HepG2 (cell line): Measurements from ENCODE around the gene USP36. TPM values are rescaled to one million over a fixed set of nuclear protein-coding genes. Genes with fewer than 3 reads are reported as not detected.

Experiments
- AGO1 ChIP-seq: fragments of 200-400 bp; formaldehyde crosslinking; IDR thresholded peaks from 2 replicates; pipeline ENCODE4 v1.6.1; 2017; ENCODE audit warnings: mild to moderate bottlenecking, low read depth, low read length, moderate library complexity; ENCODE audit not compliant: poor library complexity, severe bottlenecking
- CHD4 ChIP-seq: fragments of 200-600 bp; sonication (generic); IDR thresholded peaks from 2 replicates; pipeline ENCODE4 v1.7.0; 2017; ENCODE audit warnings: mild to moderate bottlenecking, low read length, borderline replicate concordance
- KAT2B ChIP-seq: fragments of 150-350 bp; IDR thresholded peaks from 2 replicates; pipeline ENCODE4 v1.6.1; 2014; ENCODE audit warnings: low read depth, low read length, borderline replicate concordance
- MEIS1 ChIP-seq: sonication (generic); formaldehyde crosslinking; IDR thresholded peaks from 2 replicates; pipeline ENCODE4 v1.9.0; 2021; ENCODE audit warnings: mild to moderate bottlenecking, missing genetic modification reagents, moderate library complexity, borderline replicate concordance
- PAF1 ChIP-seq: IDR thresholded peaks from 2 replicates; pipeline ENCODE4 v1.6.1; 2016; ENCODE audit warnings: missing genetic modification reagents, missing compliant biosample characterization
- POGZ ChIP-seq: sonication (generic); formaldehyde crosslinking; IDR thresholded peaks from 2 replicates; pipeline ENCODE4 v1.4.0; 2020; ENCODE audit warnings: mild to moderate bottlenecking, missing genetic modification reagents
- POLR2AphosphoS5 ChIP-seq: IDR thresholded peaks from 2 replicates; pipeline ENCODE4 v1.6.1; 2012; ENCODE audit warnings: low read depth, low read length
- SAP130 ChIP-seq: IDR thresholded peaks from 2 replicates; pipeline ENCODE4 v1.6.1; 2016; ENCODE audit warnings: low read depth
- SIN3A ChIP-seq: IDR thresholded peaks from 2 replicates; pipeline ENCODE4 v1.6.1; 2011; ENCODE audit warnings: low read depth, mild to moderate bottlenecking, control low read depth, low read length, borderline replicate concordance
- TEF ChIP-seq: sonication (generic); formaldehyde crosslinking; IDR thresholded peaks from 2 replicates; pipeline ENCODE4 v1.5.0; 2020; ENCODE audit warnings: missing genetic modification reagents
- ZBTB7B ChIP-seq: sonication (generic); formaldehyde crosslinking; IDR thresholded peaks from 2 replicates; pipeline ENCODE4 v1.4.0; 2020; ENCODE audit warnings: missing genetic modification reagents
- ZNF10 ChIP-seq: sonication (generic); formaldehyde crosslinking; IDR thresholded peaks from 2 replicates; pipeline ENCODE4 v1.4.0; 2020; ENCODE audit warnings: mild to moderate bottlenecking, low read depth, missing genetic modification reagents, borderline replicate concordance
- ZNF34 ChIP-seq: sonication (generic); formaldehyde crosslinking; IDR thresholded peaks from 2 replicates; pipeline ENCODE4 v1.4.0; 2020; ENCODE audit warnings: mild to moderate bottlenecking, missing genetic modification reagents, borderline replicate concordance
- ZNF503 ChIP-seq: sonication (generic); formaldehyde crosslinking; IDR thresholded peaks from 2 replicates; pipeline ENCODE4 v1.4.0; 2020; ENCODE audit warnings: missing genetic modification reagents
- ZNF564 ChIP-seq: sonication (generic); formaldehyde crosslinking; IDR thresholded peaks from 2 replicates; pipeline ENCODE4 v1.8.1; 2023; ENCODE audit warnings: mild to moderate bottlenecking, missing genetic modification reagents
- ZNF570 ChIP-seq: sonication (generic); formaldehyde crosslinking; IDR thresholded peaks from 2 replicates; pipeline ENCODE4 v1.4.0; 2020; ENCODE audit warnings: mild to moderate bottlenecking, missing genetic modification reagents, borderline replicate concordance
- ZNF597 ChIP-seq: sonication (generic); formaldehyde crosslinking; IDR thresholded peaks from 2 replicates; pipeline ENCODE4 v1.5.0; 2020; ENCODE audit warnings: missing genetic modification reagents
- ZNF761 ChIP-seq: sonication (generic); formaldehyde crosslinking; conservative IDR thresholded peaks from 2 replicates; pipeline ENCODE4 v1.4.0; 2020; ENCODE audit warnings: mild to moderate bottlenecking, missing genetic modification reagents
- polyA plus RNA-seq, 8 experiments: library from polyadenylated mRNA; depleted of rRNA in 3 of 8; stranded (reverse) in 7 of 8; unstranded in 1 of 8; fragments of >200 nt; fragmentation: Illumina TruSeq in 4 of 8; extraction: Trizol in 4 of 8; gene quantifications; 2 replicates each; pipeline versions ENCODE4 v1.2.1 to v1.2.3, GENCODE V29; 2011 to 2016; ENCODE audit warnings: low read depth in 4 of 8, missing spikeins in 1 of 8, mixed read lengths in 1 of 8; ENCODE audit not compliant: insufficient read depth in 1 of 8
- total RNA-seq, 5 experiments: library from RNA; depleted of rRNA; stranded (reverse); fragments of >200 nt; fragmentation: Illumina TruSeq; extraction: Trizol; gene quantifications; 2 replicates each; pipeline ENCODE4 v1.2.3, GENCODE V29; 2016; ENCODE audit warnings: low read depth in 1 of 5
- TF ChIP-seq, protein P1 (sequence below): sonication (generic); formaldehyde crosslinking; IDR thresholded peaks from 2 replicates; pipeline ENCODE4 v1.4.0; 2020; ENCODE audit warnings: missing genetic modification reagents
- TF ChIP-seq, protein P2 (sequence below): sonication (generic); formaldehyde crosslinking; IDR thresholded peaks from 2 replicates; pipeline ENCODE4 v1.5.0; 2020; ENCODE audit warnings: missing genetic modification reagents, mild to moderate bottlenecking, borderline replicate concordance
- TF ChIP-seq, protein P3 (sequence below): sonication (generic); formaldehyde crosslinking; IDR thresholded peaks from 2 replicates; pipeline ENCODE4 v1.9.0; 2021; ENCODE audit warnings: missing genetic modification reagents, borderline replicate concordance

Gene USP36
- total and polyA plus RNA-seq, 2 of the 13 experiments (the other 11 are each of a cell fraction or from before 2014, with no cell fraction given), result 29.6 to 45.9 TPM

- no peak; the same call in 1 of the 2 replicates for TF ChIP-seq POLR2AphosphoS5
- TF ChIP-seq ZNF503 (CRISPR knock-in tag), result no peak
- peak; percentile 100 for TF ChIP-seq ZBTB7B
- TF ChIP-seq KAT2B, result no peak
- TF ChIP-seq, protein P1, sequence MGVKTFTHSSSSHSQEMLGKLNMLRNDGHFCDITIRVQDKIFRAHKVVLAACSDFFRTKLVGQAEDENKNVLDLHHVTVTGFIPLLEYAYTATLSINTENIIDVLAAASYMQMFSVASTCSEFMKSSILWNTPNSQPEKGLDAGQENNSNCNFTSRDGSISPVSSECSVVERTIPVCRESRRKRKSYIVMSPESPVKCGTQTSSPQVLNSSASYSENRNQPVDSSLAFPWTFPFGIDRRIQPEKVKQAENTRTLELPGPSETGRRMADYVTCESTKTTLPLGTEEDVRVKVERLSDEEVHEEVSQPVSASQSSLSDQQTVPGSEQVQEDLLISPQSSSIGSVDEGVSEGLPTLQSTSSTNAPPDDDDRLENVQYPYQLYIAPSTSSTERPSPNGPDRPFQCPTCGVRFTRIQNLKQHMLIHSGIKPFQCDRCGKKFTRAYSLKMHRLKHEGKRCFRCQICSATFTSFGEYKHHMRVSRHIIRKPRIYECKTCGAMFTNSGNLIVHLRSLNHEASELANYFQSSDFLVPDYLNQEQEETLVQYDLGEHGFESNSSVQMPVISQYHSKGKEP, result no peak
- no peak for TF ChIP-seq ZNF761 (CRISPR knock-in tag)
- no peak for TF ChIP-seq ZNF34 (CRISPR knock-in tag)
- TF ChIP-seq CHD4, result no peak
- no peak for TF ChIP-seq ZNF570 (CRISPR knock-in tag)
- TF ChIP-seq MEIS1 (CRISPR knock-in tag), result no peak; the same call in 1 of the 2 replicates
- peak; percentile 73 for TF ChIP-seq SAP130 (CRISPR knock-in tag)
- TF ChIP-seq, protein P2, sequence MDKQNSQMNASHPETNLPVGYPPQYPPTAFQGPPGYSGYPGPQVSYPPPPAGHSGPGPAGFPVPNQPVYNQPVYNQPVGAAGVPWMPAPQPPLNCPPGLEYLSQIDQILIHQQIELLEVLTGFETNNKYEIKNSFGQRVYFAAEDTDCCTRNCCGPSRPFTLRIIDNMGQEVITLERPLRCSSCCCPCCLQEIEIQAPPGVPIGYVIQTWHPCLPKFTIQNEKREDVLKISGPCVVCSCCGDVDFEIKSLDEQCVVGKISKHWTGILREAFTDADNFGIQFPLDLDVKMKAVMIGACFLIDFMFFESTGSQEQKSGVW, result no peak
- TF ChIP-seq AGO1, result no peak
- TF ChIP-seq, protein P3, sequence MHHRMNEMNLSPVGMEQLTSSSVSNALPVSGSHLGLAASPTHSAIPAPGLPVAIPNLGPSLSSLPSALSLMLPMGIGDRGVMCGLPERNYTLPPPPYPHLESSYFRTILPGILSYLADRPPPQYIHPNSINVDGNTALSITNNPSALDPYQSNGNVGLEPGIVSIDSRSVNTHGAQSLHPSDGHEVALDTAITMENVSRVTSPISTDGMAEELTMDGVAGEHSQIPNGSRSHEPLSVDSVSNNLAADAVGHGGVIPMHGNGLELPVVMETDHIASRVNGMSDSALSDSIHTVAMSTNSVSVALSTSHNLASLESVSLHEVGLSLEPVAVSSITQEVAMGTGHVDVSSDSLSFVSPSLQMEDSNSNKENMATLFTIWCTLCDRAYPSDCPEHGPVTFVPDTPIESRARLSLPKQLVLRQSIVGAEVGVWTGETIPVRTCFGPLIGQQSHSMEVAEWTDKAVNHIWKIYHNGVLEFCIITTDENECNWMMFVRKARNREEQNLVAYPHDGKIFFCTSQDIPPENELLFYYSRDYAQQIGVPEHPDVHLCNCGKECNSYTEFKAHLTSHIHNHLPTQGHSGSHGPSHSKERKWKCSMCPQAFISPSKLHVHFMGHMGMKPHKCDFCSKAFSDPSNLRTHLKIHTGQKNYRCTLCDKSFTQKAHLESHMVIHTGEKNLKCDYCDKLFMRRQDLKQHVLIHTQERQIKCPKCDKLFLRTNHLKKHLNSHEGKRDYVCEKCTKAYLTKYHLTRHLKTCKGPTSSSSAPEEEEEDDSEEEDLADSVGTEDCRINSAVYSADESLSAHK (CRISPR knock-in tag), result no peak
- TF ChIP-seq TEF, result no peak
- 0 out of 2 replicates have a peak, but pooled peaks have one; percentile 17 for TF ChIP-seq SIN3A
- no peak for TF ChIP-seq ZNF10 (CRISPR knock-in tag)
- no peak for TF ChIP-seq ZNF597 (CRISPR knock-in tag)
- TF ChIP-seq POGZ, result peak; percentile 80
- no peak for TF ChIP-seq ZNF564 (CRISPR knock-in tag)
- no peak for TF ChIP-seq PAF1
Measured at GRCh38 chr17:78748730-78749317, 91.8 kb downstream of the USP36 start (continued).
